GM23338 (cell line): ENCODE data around the gene NIPA2. TPM values are rescaled to one million over a fixed set of nuclear protein-coding genes. Genes with fewer than 3 reads are reported as not detected.

Experiments
- ATAC-seq: fragments of 200-7000 bp; cut with Tn5 transposase; 3 replicates; pipeline ENCODE4 v1.9.1; 2020
- DNase-seq: peaks from one replicate; pipeline ENCODE4 v3.0.0-alpha.2; 2015; ENCODE audit warnings: low spot score
- H2AFZ ChIP-seq: fragments of 200-600 bp; sonication (generic); 2 replicates; pipeline ENCODE4 v1.8.0; 2016; ENCODE audit warnings: antibody characterized with exemption, mild to moderate bottlenecking, moderate library complexity
- H3F3A ChIP-seq: fragments of 200-600 bp; sonication (generic); replicated peaks from 2 replicates; pipeline ENCODE4 v1.8.0; 2017; ENCODE audit warnings: antibody characterized with exemption, mixed run types, low read depth
- H3K27ac ChIP-seq: fragments of 200-600 bp; sonication (generic); 2 replicates; pipeline ENCODE4 v1.6.1; 2016; ENCODE audit warnings: low read depth
- H3K27me3 ChIP-seq: fragments of 200-600 bp; sonication (generic); 2 replicates; pipeline ENCODE4 v1.8.0; 2016; ENCODE audit warnings: mild to moderate bottlenecking, mixed run types, moderate library complexity; ENCODE audit not compliant: insufficient read depth
- H3K36me3 ChIP-seq: fragments of 200-600 bp; sonication (generic); 2 replicates; pipeline ENCODE4 v1.8.0; 2016; ENCODE audit warnings: mild to moderate bottlenecking; ENCODE audit not compliant: insufficient read depth
- H3K4me1 ChIP-seq: fragments of 200-600 bp; sonication (generic); 2 replicates; pipeline ENCODE4 v1.8.0; 2016; ENCODE audit warnings: mild to moderate bottlenecking, moderate library complexity; ENCODE audit not compliant: insufficient read depth
- H3K4me2 ChIP-seq: fragments of 200-600 bp; sonication (generic); 2 replicates; pipeline ENCODE4 v1.7.1; 2017; ENCODE audit warnings: mixed run types
- H3K4me3 ChIP-seq: fragments of 200-600 bp; sonication (generic); 2 replicates; pipeline ENCODE4 v1.6.1; 2016; ENCODE audit warnings: mixed run types
- H3K79me2 ChIP-seq: fragments of 200-600 bp; sonication (generic); replicated peaks from 2 replicates; pipeline ENCODE4 v1.8.0; 2017; ENCODE audit warnings: mild to moderate bottlenecking; ENCODE audit not compliant: insufficient read depth
- H3K9me2 ChIP-seq: fragments of 200-600 bp; sonication (generic); 2 replicates; pipeline ENCODE4 v1.8.0; 2017; ENCODE audit not compliant: insufficient read depth
- H4K20me1 ChIP-seq: fragments of 200-600 bp; sonication (generic); replicated peaks from 2 replicates; pipeline ENCODE4 v1.8.0; 2017; ENCODE audit warnings: mild to moderate bottlenecking; ENCODE audit not compliant: insufficient read depth
- H3K27ac Mint-ChIP-seq: 2 replicates; pipeline ENCODE4 v1.8.0; 2020; ENCODE audit warnings: inconsistent platforms, mild to moderate bottlenecking, moderate library complexity, mixed read lengths
- H3K27me3 Mint-ChIP-seq: 3 replicates; pipeline ENCODE4 v1.8.0; 2022; ENCODE audit warnings: low read depth, mild to moderate bottlenecking, moderate library complexity, mixed read lengths, inconsistent platforms; ENCODE audit not compliant: insufficient read depth, poor library complexity
- H3K36me3 Mint-ChIP-seq: 3 replicates; pipeline ENCODE4 v1.8.0; 2021; ENCODE audit warnings: low read depth, mild to moderate bottlenecking, inconsistent platforms, moderate library complexity, mixed read lengths
- H3K4me1 Mint-ChIP-seq: 3 replicates; pipeline ENCODE4 v1.8.0; 2020; ENCODE audit warnings: mild to moderate bottlenecking, inconsistent platforms, mixed read lengths
- H3K4me3 Mint-ChIP-seq: 3 replicates; pipeline ENCODE4 v1.8.0; 2021; ENCODE audit warnings: moderate library complexity, mild to moderate bottlenecking, inconsistent platforms, mixed read lengths
- H3K9me3 Mint-ChIP-seq: 3 replicates; pipeline ENCODE4 v1.8.0; 2020; ENCODE audit warnings: moderate library complexity, mild to moderate bottlenecking, inconsistent platforms, mixed read lengths
- CTCF ChIP-seq, 2 experiments: fragments of 200-600 bp in 1 of 2; sonication (generic) in 1 of 2; conservative IDR thresholded peaks; 2 replicates each; pipeline versions ENCODE4 v1.5.1 to v1.6.1; 2016 to 2017; ENCODE audit warnings: antibody characterized with exemption in 2 of 2, low read depth in 2 of 2, mild to moderate bottlenecking in 2 of 2, moderate library complexity in 1 of 2
- EZH2 ChIP-seq: fragments of 200-600 bp; sonication (generic); IDR thresholded peaks from one replicate; pipeline ENCODE4 v1.8.0; 2017; ENCODE audit warnings: antibody characterized with exemption, mild to moderate bottlenecking, low read depth; ENCODE audit not compliant: unreplicated experiment
- EZH2phosphoT487 ChIP-seq: fragments of 200-600 bp; sonication (generic); IDR thresholded peaks from one replicate; pipeline ENCODE4 v1.8.1; 2018; ENCODE audit warnings: antibody characterized with exemption; ENCODE audit not compliant: unreplicated experiment
- JUNB ChIP-seq: IDR thresholded peaks from one replicate; pipeline ENCODE4 v1.6.1; 2016; ENCODE audit warnings: antibody characterized with exemption; ENCODE audit not compliant: unreplicated experiment
- NANOG ChIP-seq: IDR thresholded peaks from 2 replicates; pipeline ENCODE4 v1.6.1; 2016; ENCODE audit warnings: antibody characterized with exemption, borderline replicate concordance
- ZNF462 ChIP-seq: fragments of 250-450 bp; sonication (Bioruptor Pico); IDR thresholded peaks from 2 replicates; pipeline ENCODE4 v1.5.0; 2020; ENCODE audit warnings: mild to moderate bottlenecking, moderate library complexity
- polyA plus RNA-seq: library from polyadenylated mRNA; unstranded; fragments of >200 nt; fragmentation: Nextera tagmentation; extraction: Ambion mirVana; gene quantifications from 2 replicates; pipeline ENCODE4 v1.2.1, GENCODE V29; 2016
- total RNA-seq: library from RNA; depleted of rRNA; stranded (reverse); fragments of >200 nt; shearing (Covaris generic); gene quantifications from 2 replicates; pipeline ENCODE4 v1.2.3, GENCODE V29; 2014

The NIPA2 gene
- total and polyA plus RNA-seq, 2 experiments from 2014 or later = 35.0 to 105 TPM

GRCh38 chr15:22866079-22866478, 27.6 kb downstream of the NIPA2 start (continued):
- TF ChIP-seq CTCF (conservative IDR thresholded peaks at IDR 0.05; ENCODE audit: low read depth in 2 of 2) = no peak
- TF ChIP-seq NANOG = no peak
- TF ChIP-seq EZH2 = no peak
- TF ChIP-seq EZH2phosphoT487 = no peak
- TF ChIP-seq ZNF462 = no peak

- no peak overlapping the region for H3K27ac Mint-ChIP-seq
Measured at GRCh38 chr15:22867886-22868285, 29.4 kb downstream of the NIPA2 start.

More at GRCh38 chr15:22867886-22868285, 29.4 kb downstream of the NIPA2 start:
- no peaks in the 10 kb centered on the region for H3K4me1 ChIP-seq
- H3K4me3 ChIP-seq = no peak overlapping the region
- ATAC-seq = no peak
- TF ChIP-seq JUNB = no peak
- Mint-ChIP-seq H3K4me3 (no peak overlapping the region), H3K9me3 (no peaks in the 10 kb centered on the region; the same call in 2 of the 3 replicates), H3K27me3 (peaks cover 13% of the 10 kb centered on the region), H3K36me3 (peaks cover 92% of the 10 kb centered on the region), H3K4me1 (peaks cover 8% of the 10 kb centered on the region)
- DNase-seq = no peak
- peaks cover 22% of the 10 kb centered on the region for H4K20me1 ChIP-seq
- peaks cover 44% of the 10 kb centered on the region for H3K36me3 ChIP-seq
- no peak overlapping the region for H2AFZ ChIP-seq
- H3K9me2 ChIP-seq = no peaks in the 10 kb centered on the region
- no peak overlapping the region for H3K4me2 ChIP-seq
- no peak overlapping the region for H3K27ac ChIP-seq
- H3K79me2 ChIP-seq = peaks cover 20% of the 10 kb centered on the region
- H3K27me3 ChIP-seq = no peaks in the 10 kb centered on the region
- H3F3A ChIP-seq = 0 out of 2 replicates have a peak, but pooled peaks cover 3% of the 10 kb centered on the region
